A549 (cell line): Measurements from ENCODE around the gene OR4D10.

Source experiments
- CBX2 ChIP-seq: fragments of 200-600 bp; sonication (generic); IDR thresholded peaks from 2 replicates; pipeline ENCODE4 v1.6.1; 2016; ENCODE audit warnings: low read depth, mild to moderate bottlenecking, borderline replicate concordance
- CHD4 ChIP-seq: fragments of 200-600 bp; sonication (generic); IDR thresholded peaks from 2 replicates; pipeline ENCODE4 v1.6.1; 2016; ENCODE audit warnings: antibody characterized with exemption, mild to moderate bottlenecking, borderline replicate concordance
- EP300 ChIP-seq, 2 experiments: fragments of >200 bp; sonication (Bioruptor Twin); formaldehyde crosslinking; IDR thresholded peaks; 2 replicates in 1 of 2; 3 replicates in 1 of 2; pipeline ENCODE4 v1.6.1; 2016 to 2017
- FOSB ChIP-seq: fragments of 250-450 bp; sonication (Bioruptor Pico); IDR thresholded peaks from 2 replicates; pipeline ENCODE4 v1.5.0; 2020; ENCODE audit warnings: mild to moderate bottlenecking, moderate library complexity
- HOXA7 ChIP-seq: fragments of 250-450 bp; sonication (Bioruptor Pico); IDR thresholded peaks from 2 replicates; pipeline ENCODE4 v1.5.0; 2020; ENCODE audit warnings: mild to moderate bottlenecking, moderate library complexity
- ZC3H11A ChIP-seq: fragments of 450-650 bp; IDR thresholded peaks from 2 replicates; pipeline ENCODE4 v1.6.1; 2014; ENCODE audit warnings: antibody characterized with exemption, mild to moderate bottlenecking
- TF ChIP-seq, protein P1 (sequence below): fragments of 450-650 bp; IDR thresholded peaks from 2 replicates; pipeline ENCODE4 v1.6.1; 2014; ENCODE audit warnings: antibody characterized with exemption
- TF ChIP-seq, protein P2 (sequence below): fragments of >200 bp; sonication (Bioruptor Twin); formaldehyde crosslinking; IDR thresholded peaks from 3 replicates; pipeline ENCODE4 v1.5.1; 2016
- TF ChIP-seq, protein P3 (sequence below): IDR thresholded peaks from 2 replicates; pipeline ENCODE4 v1.6.1; 2012

DNA sequence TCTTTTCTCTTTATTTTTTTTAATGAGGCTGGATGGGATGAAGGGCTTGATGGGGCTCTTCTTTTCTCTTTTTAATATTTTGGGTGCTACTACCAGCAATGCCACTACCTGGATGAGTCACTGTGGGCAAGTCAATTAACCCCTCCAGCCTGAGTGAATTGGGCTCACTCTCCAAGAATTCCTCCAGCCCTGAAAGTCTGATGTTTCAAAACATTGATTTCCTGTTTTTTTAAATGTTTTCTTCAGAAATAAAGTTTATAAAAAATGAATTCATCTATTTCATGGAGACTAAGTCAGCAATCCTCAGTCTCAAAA, 46.1 kb upstream of the OR4D10 start:
- TF ChIP-seq, protein P1, sequence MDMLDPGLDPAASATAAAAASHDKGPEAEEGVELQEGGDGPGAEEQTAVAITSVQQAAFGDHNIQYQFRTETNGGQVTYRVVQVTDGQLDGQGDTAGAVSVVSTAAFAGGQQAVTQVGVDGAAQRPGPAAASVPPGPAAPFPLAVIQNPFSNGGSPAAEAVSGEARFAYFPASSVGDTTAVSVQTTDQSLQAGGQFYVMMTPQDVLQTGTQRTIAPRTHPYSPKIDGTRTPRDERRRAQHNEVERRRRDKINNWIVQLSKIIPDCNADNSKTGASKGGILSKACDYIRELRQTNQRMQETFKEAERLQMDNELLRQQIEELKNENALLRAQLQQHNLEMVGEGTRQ = no peak
- TF ChIP-seq EP300 (IDR thresholded peaks at IDR 0.05) (no peak), CHD4 (no peak), CBX2 (no peak), FOSB (CRISPR knock-in tag) (no peak), ZC3H11A (no peak), HOXA7 (CRISPR knock-in tag) (no peak)
- TF ChIP-seq, protein P2, sequence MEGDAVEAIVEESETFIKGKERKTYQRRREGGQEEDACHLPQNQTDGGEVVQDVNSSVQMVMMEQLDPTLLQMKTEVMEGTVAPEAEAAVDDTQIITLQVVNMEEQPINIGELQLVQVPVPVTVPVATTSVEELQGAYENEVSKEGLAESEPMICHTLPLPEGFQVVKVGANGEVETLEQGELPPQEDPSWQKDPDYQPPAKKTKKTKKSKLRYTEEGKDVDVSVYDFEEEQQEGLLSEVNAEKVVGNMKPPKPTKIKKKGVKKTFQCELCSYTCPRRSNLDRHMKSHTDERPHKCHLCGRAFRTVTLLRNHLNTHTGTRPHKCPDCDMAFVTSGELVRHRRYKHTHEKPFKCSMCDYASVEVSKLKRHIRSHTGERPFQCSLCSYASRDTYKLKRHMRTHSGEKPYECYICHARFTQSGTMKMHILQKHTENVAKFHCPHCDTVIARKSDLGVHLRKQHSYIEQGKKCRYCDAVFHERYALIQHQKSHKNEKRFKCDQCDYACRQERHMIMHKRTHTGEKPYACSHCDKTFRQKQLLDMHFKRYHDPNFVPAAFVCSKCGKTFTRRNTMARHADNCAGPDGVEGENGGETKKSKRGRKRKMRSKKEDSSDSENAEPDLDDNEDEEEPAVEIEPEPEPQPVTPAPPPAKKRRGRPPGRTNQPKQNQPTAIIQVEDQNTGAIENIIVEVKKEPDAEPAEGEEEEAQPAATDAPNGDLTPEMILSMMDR = no peak
- TF ChIP-seq, protein P3, sequence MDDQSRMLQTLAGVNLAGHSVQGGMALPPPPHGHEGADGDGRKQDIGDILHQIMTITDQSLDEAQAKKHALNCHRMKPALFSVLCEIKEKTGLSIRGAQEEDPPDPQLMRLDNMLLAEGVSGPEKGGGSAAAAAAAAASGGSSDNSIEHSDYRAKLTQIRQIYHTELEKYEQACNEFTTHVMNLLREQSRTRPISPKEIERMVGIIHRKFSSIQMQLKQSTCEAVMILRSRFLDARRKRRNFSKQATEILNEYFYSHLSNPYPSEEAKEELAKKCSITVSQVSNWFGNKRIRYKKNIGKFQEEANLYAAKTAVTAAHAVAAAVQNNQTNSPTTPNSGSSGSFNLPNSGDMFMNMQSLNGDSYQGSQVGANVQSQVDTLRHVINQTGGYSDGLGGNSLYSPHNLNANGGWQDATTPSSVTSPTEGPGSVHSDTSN = no peak
